GM18511 (cell line): Measurements from ENCODE around the gene SUPT6H.
"Not testable (repeated sequence)": the region's sequence is repeated elsewhere in the genome, so short reads cannot be mapped to it uniquely, and the experiment has no call there.

Source experiments
- ATAC-seq: cut with Tn5 transposase; IDR thresholded peaks from one replicate; pipeline ENCODE4 v1.9.1; 2021; ENCODE audit warnings: mild to moderate bottlenecking, moderate library complexity; ENCODE audit not compliant: unreplicated experiment

The SUPT6H gene

DNA sequence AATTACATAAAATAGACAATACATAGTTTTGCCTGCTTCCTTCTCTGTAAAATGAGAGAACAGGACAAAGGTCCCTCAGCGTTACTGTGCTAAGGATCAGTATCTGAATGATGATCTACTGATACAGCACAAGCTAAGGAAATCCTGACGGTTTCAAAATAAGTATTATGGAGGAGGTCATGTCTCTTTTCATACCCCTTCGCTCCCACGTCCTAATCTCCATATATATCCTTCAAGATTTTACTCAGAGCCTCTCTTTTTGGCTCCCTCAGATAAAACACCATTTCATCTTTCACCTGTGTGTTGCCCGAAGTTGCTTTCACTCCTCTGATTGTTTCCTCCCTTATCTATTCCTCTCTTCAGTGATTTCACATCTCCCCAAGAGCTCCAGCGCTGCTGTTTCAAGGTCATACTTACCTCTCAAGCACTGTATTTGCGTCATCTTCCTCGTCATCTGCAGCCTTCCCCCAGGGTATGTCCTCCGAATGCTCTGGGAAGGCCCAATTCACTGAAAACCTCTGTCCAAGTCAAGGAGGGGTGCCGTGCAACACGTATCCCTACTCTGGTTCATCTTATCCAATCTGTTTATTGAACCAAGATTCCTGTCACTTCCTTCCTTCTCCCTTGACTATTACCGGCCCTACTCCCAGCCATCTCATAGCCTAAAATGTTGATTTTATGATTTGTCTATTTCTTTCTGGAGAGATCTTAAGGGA lies 15.8 kb upstream of the SUPT6H start:
- no peak for ATAC-seq

GRCh38 chr17:28648698-28649097 lies 13.3 kb upstream of the SUPT6H start:
- no peak for ATAC-seq

DNA sequence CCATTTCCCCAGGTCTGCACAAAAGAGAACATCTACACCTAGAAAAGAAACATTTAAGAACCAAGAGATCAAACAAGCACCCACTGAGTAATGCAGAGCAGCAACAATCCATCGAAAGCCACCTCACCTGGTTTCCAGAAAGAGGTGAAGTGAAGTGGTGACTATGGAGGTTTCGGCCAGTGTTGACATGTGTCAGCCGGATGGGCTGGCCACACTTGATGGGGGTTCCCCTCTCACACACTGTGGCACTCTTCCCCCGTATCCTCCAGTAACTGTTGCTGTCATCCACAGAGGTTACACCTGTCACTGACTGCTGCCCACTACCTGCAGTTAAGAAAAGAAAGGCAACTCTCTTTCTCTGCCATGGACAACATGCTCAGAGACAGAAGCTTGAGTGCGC lies 6.8 kb upstream of the SUPT6H start:
- no peak for ATAC-seq

DNA sequence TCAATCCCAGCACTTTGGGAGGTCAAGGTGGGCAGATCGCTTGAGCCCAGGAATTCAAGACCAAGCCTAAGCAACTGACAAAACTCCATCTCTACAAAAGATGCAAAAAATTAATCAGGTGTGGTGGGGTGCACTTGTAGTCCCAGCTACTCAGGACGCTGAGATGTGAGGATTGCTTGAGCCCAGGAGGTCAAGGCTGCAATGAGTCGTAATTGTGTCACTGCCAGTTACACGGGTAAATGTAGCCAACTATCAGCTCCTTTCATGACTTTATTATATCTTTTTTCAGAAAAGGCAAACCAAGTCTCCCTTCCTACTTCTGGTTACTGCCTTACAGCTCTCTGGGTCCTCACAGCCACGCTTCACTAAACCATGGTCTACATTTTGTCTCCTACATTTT lies 4.2 kb upstream of the SUPT6H start:
- ATAC-seq = no peak

GRCh38 chr17:28658342-28658741 lies 3.7 kb upstream of the SUPT6H start:
- not testable (repeated sequence) for ATAC-seq

DNA sequence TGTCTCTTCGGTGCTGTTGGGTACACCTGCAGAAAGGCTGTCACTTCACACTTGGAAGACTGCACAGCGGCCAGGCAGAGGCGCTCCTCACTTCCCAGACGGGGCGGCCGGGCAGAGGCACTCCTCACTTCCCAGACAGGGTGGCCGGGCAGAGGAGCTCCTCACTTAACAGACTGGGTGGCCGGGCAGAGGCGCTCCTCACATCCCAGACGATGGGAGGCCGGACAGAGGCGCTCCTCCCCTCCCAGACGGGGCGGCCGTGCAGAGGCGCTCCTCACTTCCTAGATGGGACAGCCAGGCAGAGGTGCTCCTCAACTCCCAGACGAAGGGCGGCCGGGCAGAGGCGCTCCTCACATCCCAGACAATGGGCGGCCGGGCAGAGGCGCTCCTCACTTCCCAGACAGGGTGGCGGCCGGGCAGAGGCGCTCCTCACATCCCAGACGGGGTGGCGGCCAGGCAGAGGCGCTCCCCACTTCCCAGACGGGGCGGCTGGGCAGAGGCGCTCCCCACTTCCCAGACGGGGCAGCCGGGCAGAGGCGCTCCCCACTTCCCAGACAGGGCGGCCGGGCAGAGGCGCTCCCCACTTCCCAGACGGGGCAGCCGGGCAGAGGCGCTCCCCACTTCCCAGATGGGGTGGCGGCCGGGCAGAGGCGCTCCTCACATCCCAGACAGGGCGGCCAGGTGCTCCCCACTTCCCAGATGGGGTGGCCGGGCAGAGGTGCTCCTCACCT lies 3.1 kb upstream of the SUPT6H start:
- ATAC-seq = not testable (repeated sequence)

DNA sequence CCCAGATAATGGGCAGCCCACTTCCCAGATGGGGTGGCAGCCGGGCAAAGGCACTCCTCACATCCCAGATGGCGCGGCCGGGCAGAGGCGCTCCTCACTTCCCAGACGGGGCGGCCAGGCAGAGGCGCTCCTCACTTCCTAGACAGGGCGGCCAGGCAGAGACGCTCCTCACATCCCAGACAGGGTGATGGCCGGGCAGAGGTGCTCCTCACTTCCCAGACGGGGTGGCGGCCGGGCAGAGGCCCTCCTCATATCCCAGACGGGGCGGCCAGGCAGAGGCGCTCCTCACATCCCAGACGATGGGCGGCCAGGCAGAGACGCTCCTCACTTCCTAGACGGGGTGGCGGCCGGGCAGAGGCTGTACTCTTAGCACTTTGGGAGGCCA lies 2.5 kb upstream of the SUPT6H start:
- ATAC-seq = not testable (repeated sequence)

- no peak for ATAC-seq
These were observed 473 bp downstream of the SUPT6H start for GRCh38 chr17:28662527-28662829.

GRCh38 chr17:28663723-28664122 lies 1.7 kb downstream of the SUPT6H start:
- no peak for ATAC-seq

DNA sequence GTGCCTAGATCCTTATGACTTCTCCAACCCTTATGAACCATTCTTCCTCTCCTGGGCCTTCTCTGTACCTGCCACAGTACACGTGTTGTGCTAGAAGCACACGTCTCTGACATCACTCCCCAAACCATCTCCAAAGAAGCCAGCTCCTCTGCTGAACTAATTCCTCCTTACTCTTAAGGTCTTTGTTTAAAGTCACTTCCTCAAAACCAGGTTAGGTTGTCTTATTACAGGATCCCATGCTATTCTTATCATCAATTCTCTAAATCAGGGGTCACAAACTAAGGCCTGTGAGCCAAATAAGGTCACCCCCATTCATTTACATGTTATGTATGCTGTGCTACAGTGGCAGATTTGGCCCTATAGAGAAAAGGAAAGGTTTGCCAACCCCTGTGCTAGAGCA lies 4.0 kb downstream of the SUPT6H start:
- no peak for ATAC-seq

- no peak for ATAC-seq
These were observed 5.9 kb downstream of the SUPT6H start for GRCh38 chr17:28667870-28668269.

- no peak for ATAC-seq
These were observed 7.9 kb downstream of the SUPT6H start for GRCh38 chr17:28669918-28670317.

GRCh38 chr17:28675490-28675889 lies 13.5 kb downstream of the SUPT6H start:
- ATAC-seq = no peak

- no peak for ATAC-seq
These were observed 14.0 kb downstream of the SUPT6H start for GRCh38 chr17:28675980-28676379.

DNA sequence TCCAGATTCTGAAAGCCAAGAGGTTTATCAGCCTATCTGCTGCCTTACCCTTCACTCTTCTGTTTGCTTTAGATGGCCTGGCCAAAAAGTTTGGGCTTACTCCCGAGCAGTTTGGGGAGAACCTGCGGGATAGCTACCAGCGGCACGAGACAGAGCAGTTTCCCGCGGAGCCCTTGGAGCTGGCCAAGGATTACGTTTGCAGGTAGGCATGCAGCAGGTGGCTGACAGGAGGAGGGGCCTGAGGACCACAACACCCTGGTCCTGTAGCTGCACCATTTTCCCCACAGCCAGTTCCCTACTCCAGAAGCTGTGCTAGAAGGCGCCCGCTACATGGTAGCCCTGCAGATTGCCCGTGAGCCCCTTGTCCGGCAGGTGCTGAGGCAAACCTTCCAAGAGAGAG lies 20.6 kb downstream of the SUPT6H start:
- ATAC-seq = no peak

DNA sequence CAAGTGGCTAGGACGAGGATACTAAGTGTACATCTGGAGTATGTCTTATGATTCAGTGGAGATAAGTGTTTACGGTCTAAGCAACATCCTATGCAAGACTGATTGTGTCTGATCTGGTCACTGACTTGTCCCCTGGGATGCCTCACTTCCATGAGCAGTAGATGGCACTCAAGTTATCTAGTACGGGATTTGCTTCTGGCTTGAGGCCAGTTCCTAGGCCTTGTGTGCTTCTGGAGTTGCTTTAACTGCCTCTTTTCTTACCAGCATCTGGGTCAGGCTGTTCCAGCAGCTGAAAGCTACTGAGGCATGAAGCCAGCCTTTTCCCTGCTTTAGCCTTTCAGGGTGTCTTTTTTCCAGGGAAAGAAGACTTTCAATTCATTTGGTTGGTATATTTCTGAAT lies 23.0 kb downstream of the SUPT6H start:
- no peak for ATAC-seq

- ATAC-seq = no peak
These were observed 23.4 kb downstream of the SUPT6H start for GRCh38 chr17:28685366-28685765.

GRCh38 chr17:28686296-28686695 lies 24.3 kb downstream of the SUPT6H start:
- no peak for ATAC-seq

GRCh38 chr17:28688481-28688880 lies 26.5 kb downstream of the SUPT6H start:
- no peak for ATAC-seq

GRCh38 chr17:28689011-28689410 lies 27.0 kb downstream of the SUPT6H start:
- ATAC-seq = no peak

DNA sequence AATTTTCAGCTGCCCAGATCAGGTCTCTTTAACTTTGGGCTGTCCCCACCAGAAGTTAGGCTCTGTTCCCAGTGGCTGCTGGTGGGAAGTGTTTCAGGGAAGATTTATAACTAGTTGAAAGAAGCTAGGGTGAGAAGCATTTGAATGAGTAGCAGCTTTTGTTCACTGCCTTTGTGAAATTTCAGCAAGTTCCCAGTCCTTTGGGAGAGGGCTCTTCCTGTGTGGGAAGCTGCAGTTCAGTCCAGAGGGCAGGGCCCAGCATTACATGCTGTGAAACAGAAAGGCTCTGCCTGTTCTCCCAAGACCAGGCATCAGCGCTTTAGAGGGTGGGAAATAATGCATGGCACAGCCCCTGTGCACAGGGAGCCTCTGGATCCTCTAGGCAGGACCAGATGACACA lies 31.9 kb downstream of the SUPT6H start:
- ATAC-seq = no peak

DNA sequence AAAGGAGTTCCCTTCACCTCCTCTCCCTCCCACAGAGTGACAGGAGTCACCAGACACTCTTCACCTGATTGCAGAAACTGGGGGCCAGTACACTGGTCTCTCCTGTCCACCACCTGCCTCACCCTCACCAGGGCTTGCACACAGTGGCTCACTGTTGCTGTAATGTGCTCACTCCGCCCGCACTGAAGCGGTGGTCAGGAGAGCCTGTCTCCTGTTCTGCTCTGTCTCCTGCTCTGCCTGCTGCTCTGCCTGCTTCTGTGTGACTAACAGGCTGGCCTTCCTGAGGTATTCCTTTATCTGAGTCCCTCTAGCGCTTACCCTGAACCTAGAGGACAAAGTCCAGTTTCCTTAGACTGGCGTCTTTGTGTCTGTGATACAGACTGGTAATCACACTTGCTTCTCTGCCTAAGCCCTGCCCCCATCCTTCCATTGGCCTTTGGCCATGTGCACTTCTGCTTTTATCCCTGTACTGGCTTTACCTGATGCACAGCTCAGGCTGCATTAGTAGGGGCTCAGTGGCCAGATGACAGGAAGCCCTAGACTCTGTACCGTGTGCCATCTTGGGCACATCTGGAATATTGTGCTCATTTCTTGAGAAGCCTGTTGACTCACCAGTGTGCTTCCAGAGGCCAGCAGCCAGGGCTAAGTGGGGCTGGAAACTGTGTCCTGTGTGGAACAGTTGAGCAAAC lies 36.4 kb downstream of the SUPT6H start:
- ATAC-seq = no peak
